Ovary (tissue), 9 donors: ENCODE results near the gene VPS52. TPM values are rescaled to one million over a fixed set of nuclear protein-coding genes. Genes with fewer than 3 reads are reported as not detected.

Experiments used
- DNase-seq, 5 donors: peaks; one replicate each; pipeline ENCODE4 v3.0.0-alpha.2; 2019 to 2020
- H3K27ac ChIP-seq, 2 donors: fragments of 200-600 bp; one replicate each; pipeline versions ENCODE4 v1.5.1 to v1.8.0; 2019 to 2022
- H3K27me3 ChIP-seq: fragments of 200-600 bp; one replicate; pipeline ENCODE4 v1.8.0; 2022
- H3K36me3 ChIP-seq: fragments of 200-600 bp; sonication (generic); one replicate; pipeline ENCODE4 v1.5.1; 2019
- H3K4me1 ChIP-seq: one replicate; pipeline ENCODE4 v1.8.1; 2013; ENCODE audit warnings: mild to moderate bottlenecking, moderate library complexity; ENCODE audit not compliant: insufficient read depth
- H3K4me3 ChIP-seq: fragments of 200-600 bp; sonication (generic); one replicate; pipeline ENCODE4 v1.5.1; 2017
- H3K9me3 ChIP-seq, 2 donors: fragments of 200-600 bp in 1 of 2; sonication (generic) in 1 of 2; one replicate each; pipeline versions ENCODE4 v1.5.1 to v1.8.1; 2013 to 2019; ENCODE audit warnings: mild to moderate bottlenecking in 1 of 2, moderate library complexity in 1 of 2
- CTCF ChIP-seq, 3 donors: fragments of 450-650 bp in 2 of 3; fragments of 200-600 bp in 1 of 3; IDR thresholded peaks; one replicate each; pipeline versions ENCODE4 v1.5.1 to v1.8.0; 2016 to 2022; ENCODE audit warnings: antibody characterized with exemption in 3 of 3, mild to moderate bottlenecking in 1 of 3
- EP300 ChIP-seq: sonication (generic); formaldehyde crosslinking; IDR thresholded peaks from one replicate; pipeline ENCODE4 v1.6.1; 2017; ENCODE audit warnings: antibody characterized with exemption
- POLR2A ChIP-seq: fragments of 450-650 bp; IDR thresholded peaks from one replicate; pipeline ENCODE4 v1.6.1; 2017; ENCODE audit warnings: antibody characterized with exemption, mild to moderate bottlenecking, moderate library complexity
- WGBS, 3 donors: extraction: QIAGEN DNeasy Blood & Tissue Kit in 1 of 3; methylation state at CpG; one replicate each; pipeline versions ENCODE4 v1.1.5 to v1.1.7; 2013 to 2017; 5-methylcytosine and 5-hydroxymethylcytosine counted together
- intact Hi-C, 4 donors: fragments of 100-400 bp; cut with DNase I; formaldehyde crosslinking; loops; one replicate each; pipeline versions ENCODE4 v1.11.0 to v1.15.1; 2022 to 2023
- polyA plus RNA-seq, 2 donors: library from polyadenylated mRNA; stranded (reverse); fragments of 200-250 nt in 1 of 2; fragments of 350-450 nt in 1 of 2; fragmentation: Illumina TruSeq in 1 of 2; extraction: RNeasy Lipid Tissue Mini Kit (QIAGEN cat#74804) in 1 of 2; gene quantifications; one replicate each; pipeline ENCODE4 v1.2.3, GENCODE V29; 2013 to 2014
- total RNA-seq, 7 donors: library from RNA; depleted of rRNA in 2 of 7; stranded (reverse); fragments of >200 nt in 2 of 7; fragmentation: NEBNext Ultra II Directional in 3 of 7; extraction: Animal tissue kit (Norgen Biotek cat#: 25700) in 3 of 7; gene quantifications; one replicate each; pipeline versions ENCODE4 v1.1.0 to v1.2.4, GENCODE V29; 2016 to 2023
- donor health status: DM: no; HTN: no; CAD: no; lungs with moderate emphysema.
- donor health status: DM: no; HTN: no; CAD: no.
- donor health status: Bipolar disorder and iron deficiency.
- donor health status: DM: yes; HTN: yes; CAD: no.
- donor health status: DM: no; HTN: no; CAD: no.
- donor health status: DM: yes; HTN: yes; CAD: no.

VPS52 gene
- total and polyA plus RNA-seq, 9 donors: 24.0 to 56.7 (median 45.2) TPM

GRCh38 chr6:33217246-33217645 lies 54.4 kb downstream of the VPS52 start:
- Histone ChIP-seq H3K4me3 (no peak overlapping the region), H3K27me3 (no peaks in the 10 kb centered on the region), H3K36me3 (no peaks in the 10 kb centered on the region), H3K9me3 (no peaks in the 10 kb centered on the region), H3K4me1 (peaks cover 11% of the 10 kb centered on the region), H3K27ac (no peak overlapping the region)
- 88 to 89% (median 88%) methylated on average over 6 of the region's 6 CpGs for whole genome bisulfite sequencing, 3 donors
- DNase-seq: no peak
- no peak for TF ChIP-seq POLR2A
- TF ChIP-seq EP300: no peak
- no peak for TF ChIP-seq CTCF (IDR thresholded peaks at IDR 0.05)
- intact Hi-C loops: no loop called here

- Histone ChIP-seq H3K36me3 (no peaks in the 10 kb centered on the region), H3K27me3 (no peaks in the 10 kb centered on the region), H3K9me3 (no peaks in the 10 kb centered on the region), H3K27ac (no peak overlapping the region), H3K4me3 (no peak overlapping the region), H3K4me1 (peaks cover 11% of the 10 kb centered on the region)
- 73 to 88% (median 77%) methylated on average over 4 of the region's 4 CpGs for WGBS, 3 donors
- TF ChIP-seq POLR2A: no peak
- no peak for TF ChIP-seq CTCF (IDR thresholded peaks at IDR 0.05)
- no peak for TF ChIP-seq EP300
- intact Hi-C loops: no loop called here
- DNase-seq: no peak
Measured at GRCh38 chr6:33216117-33216649, 55.5 kb downstream of the VPS52 start.

- Histone ChIP-seq H3K27me3 (no peaks in the 10 kb centered on the region), H3K27ac (no peak overlapping the region), H3K4me1 (peaks cover 11% of the 10 kb centered on the region), H3K4me3 (no peak overlapping the region), H3K36me3 (no peaks in the 10 kb centered on the region), H3K9me3 (no peaks in the 10 kb centered on the region)
- intact Hi-C loops: no loop called here
- no peak for DNase-seq
- TF ChIP-seq CTCF (IDR thresholded peaks at IDR 0.05): no peak
- no peak for TF ChIP-seq POLR2A
- no peak for TF ChIP-seq EP300
- WGBS, 3 donors: 65 to 79% (median 76%) methylated on average over 9 of the region's 9 CpGs
Measured at GRCh38 chr6:33215271-33216116, 56.2 kb downstream of the VPS52 start.

- H3K27me3 ChIP-seq: no peaks in the 10 kb centered on the region
- DNase-seq: no peak
- H3K36me3 ChIP-seq: no peaks in the 10 kb centered on the region
- H3K9me3 ChIP-seq: no peaks in the 10 kb centered on the region
- no peak overlapping the region for H3K27ac ChIP-seq
- H3K4me1 ChIP-seq: peaks cover 11% of the 10 kb centered on the region
- intact Hi-C loops: no loop called here
- 8 to 17% (median 13%) methylated on average over 9 of the region's 9 CpGs for WGBS, 3 donors
- TF ChIP-seq POLR2A (no peak), CTCF (IDR thresholded peaks at IDR 0.05) (no peak), EP300 (no peak)
- H3K4me3 ChIP-seq: peak overlapping the region; percentile 36
Measured at GRCh38 chr6:33213989-33214335, 57.7 kb downstream of the VPS52 start.
